Gastrocnemius medialis (tissue), 4 donors: ENCODE data around the gene AHRR. TPM values are rescaled to one million over a fixed set of nuclear protein-coding genes. Genes with fewer than 3 reads are reported as not detected.
A peak's percentile ranks its signal among the peaks of the same experiment; 100 is the strongest.

Experiments
- ATAC-seq, 2 donors: fragments of 150-250 bp; one replicate each; pipeline ENCODE4 v1.9.1; 2016
- DNase-seq, 2 donors: peaks; one replicate each; pipeline ENCODE4 v3.0.0-alpha.2; 2019
- H3K27ac ChIP-seq, 4 donors: fragments of 200-600 bp; sonication (generic); 1 replicate in 1 of 4; 2 replicates in 3 of 4; pipeline ENCODE4 v1.5.1; 2016 to 2018; ENCODE audit warnings: mild to moderate bottlenecking in 2 of 4, moderate library complexity in 1 of 4
- H3K27me3 ChIP-seq, 3 donors: fragments of 200-600 bp; sonication (generic) in 2 of 3; 1 replicate in 1 of 3; 2 replicates in 2 of 3; pipeline versions ENCODE4 v1.5.1 to v1.6.0; 2016 to 2019; ENCODE audit warnings: mild to moderate bottlenecking in 1 of 3, moderate library complexity in 1 of 3
- H3K36me3 ChIP-seq, 2 donors: fragments of 200-600 bp; sonication (generic) in 1 of 2; one replicate each; pipeline ENCODE4 v1.5.1; 2017 to 2018
- H3K4me1 ChIP-seq, 2 donors: fragments of 200-600 bp; sonication (generic) in 1 of 2; one replicate each; pipeline ENCODE4 v1.5.1; 2016 to 2017; ENCODE audit warnings: mild to moderate bottlenecking in 2 of 2
- H3K4me3 ChIP-seq, 4 donors: fragments of 200-600 bp; sonication (generic) in 3 of 4; 1 replicate in 1 of 4; 2 replicates in 3 of 4; pipeline ENCODE4 v1.5.1; 2016 to 2019; ENCODE audit warnings: mild to moderate bottlenecking in 2 of 4
- H3K9me3 ChIP-seq, 3 donors: fragments of 200-600 bp; sonication (generic) in 2 of 3; 1 replicate in 1 of 3; 2 replicates in 2 of 3; pipeline ENCODE4 v1.5.1; 2016 to 2019
- CTCF ChIP-seq, 5 experiments: fragments of 450-650 bp in 3 of 5; fragments of 200-600 bp in 2 of 5; sonication (generic) in 2 of 5; IDR thresholded peaks in 4 of 5; conservative IDR thresholded peaks in 1 of 5; 1 replicate in 4 of 5; 2 replicates in 1 of 5; pipeline ENCODE4 v1.5.1; 2016 to 2019; ENCODE audit warnings: antibody characterized with exemption in 5 of 5, mild to moderate bottlenecking in 3 of 5, moderate library complexity in 3 of 5
- POLR2A ChIP-seq, 2 donors: fragments of 450-650 bp; IDR thresholded peaks; one replicate each; pipeline ENCODE4 v1.6.1; 2017; ENCODE audit warnings: antibody characterized with exemption in 2 of 2, mild to moderate bottlenecking in 2 of 2, moderate library complexity in 2 of 2
- in situ Hi-C, 4 donors: fragments of 200-750 bp; cut with MboI; loops; one replicate each; pipeline versions ENCODE4 v1.15.0 to v1.8.0; 2017; ENCODE audit warnings: low sequenced_read_pairs in 4 of 4
- intact Hi-C: fragments of 100-400 bp; cut with DNase I; formaldehyde crosslinking; loops from one replicate; pipeline ENCODE4 v1.15.1; 2023; ENCODE audit warnings: low total_unique reads
- total RNA-seq, 4 donors: library from RNA; depleted of rRNA; stranded (reverse); fragments of >200 nt; gene quantifications; one replicate each; pipeline versions ENCODE4 v1.1.0 to v1.2.3, GENCODE V29; 2016

AHRR gene
- total RNA-seq, 4 donors from 2014 or later = 0.05 to 1.3 (median 0.18) TPM; not detected in 1

- DNase-seq (peak in 1 of 2 donors; percentile 9), ATAC-seq (no peak)
- Histone ChIP-seq H3K27me3 (no peaks in the 10 kb centered on the region), H3K9me3 (no peaks in the 10 kb centered on the region), H3K36me3 (peaks cover 0 to 69% of the 10 kb centered on the region in 2 donors), H3K27ac (no peak overlapping the region), H3K4me3 (no peak overlapping the region), H3K4me1 (no peaks in the 10 kb centered on the region)
- in situ Hi-C loops (no loop called here), intact Hi-C loops (no loop called here)
- TF ChIP-seq CTCF (IDR thresholded peaks at IDR 0.05 in 4 of 5, conservative IDR thresholded peaks at IDR 0.05 in 1 of 5) (no peak), POLR2A (IDR thresholded peaks at IDR 0.05) (no peak)
These were observed 143.5 kb downstream of the AHRR start for GRCh38 chr5:464843-465590.

GRCh38 chr5:465591-466403, 144.3 kb downstream of the AHRR start:
- intact Hi-C loops (no loop called here), in situ Hi-C loops (no loop called here)
- Histone ChIP-seq H3K27ac (no peak overlapping the region), H3K4me1 (no peaks in the 10 kb centered on the region), H3K4me3 (no peak overlapping the region), H3K27me3 (no peaks in the 10 kb centered on the region), H3K36me3 (peaks cover 0 to 62% of the 10 kb centered on the region in 2 donors), H3K9me3 (no peaks in the 10 kb centered on the region)
- TF ChIP-seq POLR2A (IDR thresholded peaks at IDR 0.05) (no peak), CTCF (IDR thresholded peaks at IDR 0.05 in 4 of 5, conservative IDR thresholded peaks at IDR 0.05 in 1 of 5) (no peak)
- DNase-seq = peak in 1 of 2 donors; percentile 10
- no peak for ATAC-seq

GRCh38 chr5:466661-467310, 145.3 kb downstream of the AHRR start:
- in situ Hi-C loops (no loop called here), intact Hi-C loops (no loop called here)
- no peaks in the 10 kb centered on the region for H3K27me3 ChIP-seq
- H3K36me3 ChIP-seq = peaks cover 0 to 56% of the 10 kb centered on the region in 2 donors
- no peak overlapping the region for H3K27ac ChIP-seq
- no peak for ATAC-seq
- H3K4me3 ChIP-seq = no peak overlapping the region
- peak in 1 of 2 donors; percentile 5 for DNase-seq
- TF ChIP-seq CTCF (IDR thresholded peaks at IDR 0.05 in 4 of 5, conservative IDR thresholded peaks at IDR 0.05 in 1 of 5) (no peak), POLR2A (IDR thresholded peaks at IDR 0.05) (no peak)
- no peaks in the 10 kb centered on the region for H3K9me3 ChIP-seq
- H3K4me1 ChIP-seq = peaks cover 5% of the 10 kb centered on the region in 2 donors

GRCh38 chr5:468401-468800, 146.9 kb downstream of the AHRR start:
- TF ChIP-seq POLR2A (IDR thresholded peaks at IDR 0.05) = no peak
- Histone ChIP-seq H3K36me3 (peaks cover 0 to 40% of the 10 kb centered on the region in 2 donors), H3K4me1 (peaks cover 11 to 14% of the 10 kb centered on the region in 2 donors), H3K9me3 (no peaks in the 10 kb centered on the region), H3K4me3 (no peak overlapping the region), H3K27me3 (no peaks in the 10 kb centered on the region), H3K27ac (no peak overlapping the region)
- intact Hi-C loops = no loop called here
- in situ Hi-C loops = no loop called here
- ATAC-seq (no peak), DNase-seq (peak in 1 of 2 donors; percentile 3)
